Measurements from ENCODE around the gene IL12RB2.

Gene IL12RB2

GRCh38 chr1:67433837-67434236, 126.2 kb downstream of the IL12RB2 start:
- Histone ChIP-seq H3K9me3 (ENCODE audit: insufficient read depth, low read length) (no peaks in the 10 kb centered on the region), H3K9ac (ENCODE audit: insufficient read length, low read depth) (no peak overlapping the region), H3K4me1 (ENCODE audit: insufficient read depth, insufficient read length) (no peaks in the 10 kb centered on the region), H3K4me3 (ENCODE audit: insufficient read length, low read depth) (no peak overlapping the region), H3K27me3 (ENCODE audit: insufficient read depth, insufficient read length) (no peaks in the 10 kb centered on the region), H3K36me3 (ENCODE audit: insufficient read depth, insufficient read length, low read length) (peaks cover 9% of the 10 kb centered on the region)
- no peak for DNase-seq (ENCODE audit: low read depth, low spot score)
- TF ChIP-seq ZNF274 (IDR thresholded peaks at IDR 0.05; ENCODE audit: low read depth, low read length) (no peak), SUZ12 (IDR thresholded peaks at IDR 0.05; ENCODE audit: extremely low read depth, insufficient read depth, insufficient read length) (no peak), YY1 (IDR thresholded peaks at IDR 0.05; ENCODE audit: insufficient read depth, insufficient read length) (no peak)

GRCh38 chr1:67434491-67434890, 126.8 kb downstream of the IL12RB2 start:
- Histone ChIP-seq H3K4me3 (ENCODE audit: insufficient read length, low read depth) (no peak overlapping the region), H3K36me3 (ENCODE audit: insufficient read depth, insufficient read length, low read length) (peaks cover 3% of the 10 kb centered on the region), H3K9ac (ENCODE audit: insufficient read length, low read depth) (no peak overlapping the region), H3K27me3 (ENCODE audit: insufficient read depth, insufficient read length) (no peaks in the 10 kb centered on the region), H3K9me3 (ENCODE audit: insufficient read depth, low read length) (no peaks in the 10 kb centered on the region), H3K4me1 (ENCODE audit: insufficient read depth, insufficient read length) (no peaks in the 10 kb centered on the region)
- no peak for TF ChIP-seq ZNF274 (IDR thresholded peaks at IDR 0.05; ENCODE audit: low read depth, low read length)
- TF ChIP-seq SUZ12 (IDR thresholded peaks at IDR 0.05; ENCODE audit: extremely low read depth, insufficient read depth, insufficient read length) = no peak
- no peak for TF ChIP-seq YY1 (IDR thresholded peaks at IDR 0.05; ENCODE audit: insufficient read depth, insufficient read length)
- no peak for DNase-seq (ENCODE audit: low read depth, low spot score)

GRCh38 chr1:67436511-67437055, 128.9 kb downstream of the IL12RB2 start:
- no peak for DNase-seq (ENCODE audit: low read depth, low spot score)
- H3K27me3 ChIP-seq (ENCODE audit: insufficient read depth, insufficient read length) = no peaks in the 10 kb centered on the region
- H3K4me3 ChIP-seq (ENCODE audit: insufficient read length, low read depth) = no peak overlapping the region
- no peak overlapping the region for H3K9ac ChIP-seq (ENCODE audit: insufficient read length, low read depth)
- H3K36me3 ChIP-seq (ENCODE audit: insufficient read depth, insufficient read length, low read length) = no peaks in the 10 kb centered on the region
- H3K9me3 ChIP-seq (ENCODE audit: insufficient read depth, low read length) = no peaks in the 10 kb centered on the region
- H3K4me1 ChIP-seq (ENCODE audit: insufficient read depth, insufficient read length) = no peaks in the 10 kb centered on the region
- no peak for TF ChIP-seq ZNF274 (IDR thresholded peaks at IDR 0.05; ENCODE audit: low read depth, low read length)
- TF ChIP-seq SUZ12 (IDR thresholded peaks at IDR 0.05; ENCODE audit: extremely low read depth, insufficient read depth, insufficient read length) = no peak

GRCh38 chr1:67437961-67438360, 130.3 kb downstream of the IL12RB2 start:
- TF ChIP-seq SUZ12 (IDR thresholded peaks at IDR 0.05; ENCODE audit: extremely low read depth, insufficient read depth, insufficient read length) (no peak), YY1 (IDR thresholded peaks at IDR 0.05; ENCODE audit: insufficient read depth, insufficient read length) (no peak)
- no peak overlapping the region for H3K4me3 ChIP-seq (ENCODE audit: insufficient read length, low read depth)
- H3K4me1 ChIP-seq (ENCODE audit: insufficient read depth, insufficient read length) = no peaks in the 10 kb centered on the region
- no peak for DNase-seq (ENCODE audit: low read depth, low spot score)
- H3K27me3 ChIP-seq (ENCODE audit: insufficient read depth, insufficient read length) = no peaks in the 10 kb centered on the region
- H3K9ac ChIP-seq (ENCODE audit: insufficient read length, low read depth) = no peak overlapping the region
- no peaks in the 10 kb centered on the region for H3K36me3 ChIP-seq (ENCODE audit: insufficient read depth, insufficient read length, low read length)
- H3K9me3 ChIP-seq (ENCODE audit: insufficient read depth, low read length) = no peaks in the 10 kb centered on the region

- Histone ChIP-seq H3K4me1 (ENCODE audit: insufficient read depth, insufficient read length) (no peaks in the 10 kb centered on the region), H3K9me3 (ENCODE audit: insufficient read depth, low read length) (no peaks in the 10 kb centered on the region), H3K9ac (ENCODE audit: insufficient read length, low read depth) (no peak overlapping the region), H3K36me3 (ENCODE audit: insufficient read depth, insufficient read length, low read length) (no peaks in the 10 kb centered on the region), H3K4me3 (ENCODE audit: insufficient read length, low read depth) (no peak overlapping the region), H3K27me3 (ENCODE audit: insufficient read depth, insufficient read length) (no peaks in the 10 kb centered on the region)
- no peak for DNase-seq (ENCODE audit: low read depth, low spot score)
- TF ChIP-seq ZNF274 (IDR thresholded peaks at IDR 0.05; ENCODE audit: low read depth, low read length) (no peak), YY1 (IDR thresholded peaks at IDR 0.05; ENCODE audit: insufficient read depth, insufficient read length) (no peak), SUZ12 (IDR thresholded peaks at IDR 0.05; ENCODE audit: extremely low read depth, insufficient read depth, insufficient read length) (no peak)
Observed at GRCh38 chr1:67439277-67440029, 131.8 kb downstream of the IL12RB2 start.

GRCh38 chr1:67440339-67440738, 132.7 kb downstream of the IL12RB2 start:
- no peak for DNase-seq (ENCODE audit: low read depth, low spot score)
- H3K36me3 ChIP-seq (ENCODE audit: insufficient read depth, insufficient read length, low read length) = no peaks in the 10 kb centered on the region
- H3K4me3 ChIP-seq (ENCODE audit: insufficient read length, low read depth) = no peak overlapping the region

GRCh38 chr1:67441183-67441582, 133.5 kb downstream of the IL12RB2 start:
- Histone ChIP-seq H3K4me1 (ENCODE audit: insufficient read depth, insufficient read length) (no peaks in the 10 kb centered on the region), H3K36me3 (ENCODE audit: insufficient read depth, insufficient read length, low read length) (no peaks in the 10 kb centered on the region), H3K27me3 (ENCODE audit: insufficient read depth, insufficient read length) (no peaks in the 10 kb centered on the region), H3K9me3 (ENCODE audit: insufficient read depth, low read length) (no peaks in the 10 kb centered on the region), H3K4me3 (ENCODE audit: insufficient read length, low read depth) (no peak overlapping the region), H3K9ac (ENCODE audit: insufficient read length, low read depth) (no peak overlapping the region)
- no peak for DNase-seq (ENCODE audit: low read depth, low spot score)
- no peak for TF ChIP-seq SUZ12 (IDR thresholded peaks at IDR 0.05; ENCODE audit: extremely low read depth, insufficient read depth, insufficient read length)

More at GRCh38 chr1:67440339-67440738, 132.7 kb downstream of the IL12RB2 start:
- H3K9me3 ChIP-seq (ENCODE audit: insufficient read depth, low read length) = no peaks in the 10 kb centered on the region
- H3K4me1 ChIP-seq (ENCODE audit: insufficient read depth, insufficient read length) = no peaks in the 10 kb centered on the region
- no peak overlapping the region for H3K9ac ChIP-seq (ENCODE audit: insufficient read length, low read depth)
- TF ChIP-seq ZNF274 (IDR thresholded peaks at IDR 0.05; ENCODE audit: low read depth, low read length) (no peak), YY1 (IDR thresholded peaks at IDR 0.05; ENCODE audit: insufficient read depth, insufficient read length) (no peak), SUZ12 (IDR thresholded peaks at IDR 0.05; ENCODE audit: extremely low read depth, insufficient read depth, insufficient read length) (no peak)
- no peaks in the 10 kb centered on the region for H3K27me3 ChIP-seq (ENCODE audit: insufficient read depth, insufficient read length)

Measured in NT2/D1 (cell line).